Cerebellar nuclear complex (tissue), 1 donor: Measurements from ENCODE around the gene DENND1A.
"Not testable (repeated sequence)": the region's sequence is repeated elsewhere in the genome, so short reads cannot be mapped to it uniquely, and the experiment has no call there.

Source experiments
- DNase-seq, 2 experiments: peaks; one replicate each; lab custom pipeline; 2025; lab: John Stamatoyannopoulos, UW

Gene DENND1A

DNA sequence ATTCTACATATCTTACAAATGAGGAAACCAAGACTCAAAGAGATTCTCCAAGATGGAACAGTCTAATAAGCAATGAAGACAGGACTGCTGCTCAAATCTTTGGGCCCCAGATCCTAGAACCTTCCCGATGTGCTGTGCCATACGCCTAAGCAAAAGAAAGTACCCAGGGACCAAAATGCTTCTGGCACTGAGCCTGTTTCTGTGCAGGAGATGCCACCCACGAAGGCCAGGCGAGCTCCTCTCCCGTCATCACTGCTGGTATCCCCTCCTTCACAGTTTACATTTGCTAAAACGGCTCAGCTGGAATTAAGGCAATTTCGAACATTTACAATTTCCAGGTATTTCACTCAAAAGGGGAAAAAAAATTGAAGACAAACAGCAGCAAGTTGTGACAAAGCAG is 277.5 kb downstream of the DENND1A start:
- no peak for DNase-seq

DNA sequence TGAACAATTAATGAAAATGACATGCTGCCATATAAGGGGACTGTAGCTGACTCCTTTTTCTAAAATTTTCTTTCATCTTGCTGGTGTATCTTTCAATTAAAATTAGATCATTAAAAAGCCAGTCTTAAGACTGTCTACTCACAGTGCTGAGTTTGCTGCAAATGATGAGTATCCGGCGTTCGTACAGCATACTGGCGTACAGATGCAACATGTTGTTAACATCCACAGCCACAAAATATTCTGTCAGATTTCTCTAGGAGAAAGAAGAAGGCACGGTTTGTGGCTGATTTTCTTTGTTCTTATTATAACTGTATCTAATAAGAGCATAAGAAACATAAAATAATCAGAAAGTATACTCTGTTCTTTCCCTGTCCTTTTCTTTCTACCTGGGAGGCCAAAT is 278.1 kb downstream of the DENND1A start:
- no peak for DNase-seq

- DNase-seq: no peak
Measured at GRCh38 chr9:123651273-123651672, 278.7 kb downstream of the DENND1A start.

DNA sequence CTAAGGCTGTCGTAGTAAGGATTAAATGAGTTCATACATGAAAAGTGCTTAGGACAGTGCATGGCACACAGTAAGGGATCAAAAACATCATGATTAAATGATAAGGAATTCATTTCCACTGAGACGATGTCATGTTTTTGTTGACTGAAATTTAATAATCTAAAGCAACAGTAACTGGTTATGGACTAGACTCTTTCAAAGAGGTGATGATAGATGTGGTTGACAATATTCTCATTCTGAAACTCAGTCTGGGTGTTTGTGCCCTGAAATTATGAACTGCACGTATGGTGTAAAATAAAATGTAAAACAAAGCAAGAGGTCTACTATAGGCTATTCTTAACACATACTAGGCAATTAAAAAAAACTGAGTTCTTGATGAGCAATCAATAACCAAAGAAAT is 280.0 kb downstream of the DENND1A start:
- DNase-seq: no peak

DNA sequence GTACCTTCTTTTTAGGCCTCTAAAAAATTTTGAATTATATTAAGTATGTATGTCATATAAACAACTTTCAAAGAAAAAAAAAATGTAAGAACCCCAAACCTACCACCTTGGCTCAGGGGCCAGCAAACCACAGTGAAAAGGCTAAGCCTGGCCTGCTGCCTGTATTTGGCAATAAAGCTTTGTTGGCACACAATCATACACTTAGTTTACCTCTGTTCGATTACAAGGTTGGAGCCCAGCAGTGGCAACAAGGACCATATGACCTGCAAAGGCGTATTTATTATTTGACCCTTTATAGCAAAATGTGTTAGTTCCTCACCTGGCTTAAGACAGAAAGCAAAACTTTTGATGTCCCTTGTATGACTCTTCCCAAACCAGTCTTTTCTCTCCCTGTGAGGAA is 282.8 kb downstream of the DENND1A start:
- DNase-seq: no peak

DNA sequence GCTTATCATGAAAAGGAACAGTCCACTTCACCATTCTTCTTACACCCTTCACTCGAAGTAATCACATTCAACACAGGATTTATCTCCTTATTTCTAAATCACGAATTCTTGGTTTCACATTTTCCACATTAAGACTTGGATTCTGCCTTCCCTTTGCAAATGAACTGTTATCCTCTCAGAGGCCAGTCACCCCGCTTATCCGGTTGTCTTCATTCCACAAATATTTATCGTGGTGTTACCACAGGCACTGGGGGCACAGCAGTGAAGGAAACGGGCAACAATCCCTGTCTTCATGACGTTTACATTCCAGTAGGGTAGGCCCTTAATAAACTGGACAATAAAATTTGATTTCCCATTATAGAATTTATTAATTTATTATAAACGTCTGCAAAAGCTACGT is 284.2 kb downstream of the DENND1A start:
- no peak for DNase-seq

- DNase-seq: no peak
Measured at GRCh38 chr9:123645126-123645525, 284.8 kb downstream of the DENND1A start.

DNA sequence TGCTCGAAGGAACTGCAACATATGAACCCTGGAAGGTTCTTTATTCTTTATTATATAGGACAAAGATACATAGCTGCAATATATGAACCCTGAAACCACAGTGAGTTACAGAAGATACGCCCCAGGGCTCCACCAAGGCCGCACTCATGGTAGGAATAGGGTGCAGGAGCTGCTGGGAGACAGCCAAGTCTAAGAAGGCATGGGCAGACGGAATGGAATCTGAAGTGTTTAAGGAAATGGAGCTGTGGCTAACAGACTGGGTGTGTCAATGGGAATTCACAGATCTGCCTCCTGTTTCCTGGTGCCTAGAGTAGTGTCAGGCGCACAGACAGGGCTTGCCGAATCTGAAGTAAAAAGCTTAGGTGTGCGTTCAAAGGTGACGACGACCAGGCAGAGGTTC is 286.4 kb downstream of the DENND1A start:
- DNase-seq: no peak

DNA sequence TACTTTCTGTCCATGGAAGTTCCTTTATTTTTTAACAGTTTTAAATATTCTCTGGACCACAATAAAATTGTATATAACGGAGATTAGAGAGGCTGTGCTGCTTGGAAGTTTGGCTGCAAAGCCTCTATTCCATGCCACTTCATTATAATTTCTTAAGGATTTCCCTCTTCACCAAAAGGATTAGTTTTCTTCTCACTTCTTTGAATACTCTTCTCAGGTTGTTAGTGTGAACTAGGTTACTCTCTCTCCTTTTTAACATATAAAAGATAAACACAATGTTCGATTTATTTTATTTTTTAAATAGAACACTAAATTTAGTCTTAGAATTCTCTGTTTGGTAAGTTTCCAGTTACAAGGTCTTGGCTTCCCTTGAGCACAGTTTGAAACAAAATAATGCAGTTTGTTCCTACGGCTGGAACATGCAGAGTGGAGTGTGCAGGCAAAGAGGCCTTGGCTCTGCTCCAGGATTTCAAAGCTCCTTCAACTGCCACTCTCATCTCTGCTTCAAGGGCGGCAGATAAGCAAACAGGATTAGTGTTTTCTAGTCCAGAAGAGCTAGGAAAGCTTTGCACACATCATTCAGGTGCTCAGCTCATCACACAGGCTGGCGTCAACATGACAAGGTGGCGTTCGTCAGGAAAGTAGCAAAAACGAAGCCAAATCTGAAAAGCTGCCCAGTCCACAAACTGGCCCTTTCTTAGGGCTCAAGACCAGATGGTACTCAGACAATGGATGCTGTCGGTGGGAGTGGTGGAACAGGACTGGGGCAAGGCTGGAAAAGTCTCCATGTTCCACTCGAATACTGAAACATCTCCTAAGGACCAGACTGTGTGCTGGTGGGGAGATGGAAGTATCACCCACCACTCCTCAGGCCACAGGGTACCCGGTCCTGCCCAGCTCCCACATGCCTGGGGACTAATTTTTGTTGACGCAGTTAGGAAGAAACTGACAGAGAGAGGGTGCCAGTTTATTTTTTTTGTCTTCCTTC is 287.3 kb downstream of the DENND1A start:
- DNase-seq: peak; percentile 21 to 46

- no peak for DNase-seq
Measured at GRCh38 chr9:123640792-123641222, 289.1 kb downstream of the DENND1A start.

DNA sequence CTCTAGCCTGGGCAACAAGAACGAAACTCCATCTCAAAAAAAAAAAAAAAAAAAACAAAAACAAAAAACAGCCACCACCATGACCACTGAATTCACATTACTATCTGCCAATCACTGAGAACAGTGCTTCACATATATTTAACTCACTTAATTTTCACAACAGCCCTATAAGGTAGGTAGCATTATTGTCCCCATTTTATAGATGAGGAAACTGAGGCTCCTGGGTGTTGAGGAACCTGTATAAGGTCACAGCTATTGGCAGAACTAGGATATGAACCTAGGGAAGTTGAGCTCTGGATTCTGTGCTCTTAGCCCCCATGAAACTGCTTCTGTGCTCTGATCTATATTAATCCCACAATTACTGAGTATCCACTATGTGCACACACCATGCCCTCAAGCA is 290.2 kb downstream of the DENND1A start:
- DNase-seq: no peak

DNA sequence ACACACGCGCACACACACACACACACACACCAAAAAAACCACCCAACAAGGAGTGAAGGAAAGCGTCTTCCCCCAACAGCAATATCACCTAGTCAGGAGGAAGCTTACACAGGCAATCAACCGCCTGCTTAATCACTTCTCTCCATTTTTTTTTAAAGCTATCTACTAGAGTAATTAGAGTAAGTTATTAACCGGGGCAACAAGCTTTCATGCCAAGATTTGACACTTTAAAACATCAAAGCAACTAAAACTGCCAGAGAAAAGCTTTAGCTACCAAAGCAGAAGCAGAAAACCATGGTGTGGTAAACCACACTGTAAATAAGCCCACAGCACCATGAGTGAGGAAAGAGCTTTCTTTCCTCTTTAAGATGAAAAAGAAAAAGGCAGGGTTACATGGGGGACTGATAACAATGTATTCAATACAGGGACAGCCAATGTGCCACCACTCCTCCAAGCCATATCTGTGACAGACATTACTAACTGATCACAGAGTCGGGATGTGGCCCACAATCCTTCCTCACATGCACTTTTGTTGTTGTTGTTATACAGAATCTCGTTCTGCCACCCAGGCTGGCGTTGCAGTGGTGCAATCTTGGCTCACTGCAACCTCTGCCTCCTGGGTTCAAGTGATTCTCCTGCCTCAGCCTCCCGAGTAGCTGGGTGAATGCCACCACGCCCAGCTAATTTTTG is 291.8 kb downstream of the DENND1A start:
- DNase-seq: no peak

DNA sequence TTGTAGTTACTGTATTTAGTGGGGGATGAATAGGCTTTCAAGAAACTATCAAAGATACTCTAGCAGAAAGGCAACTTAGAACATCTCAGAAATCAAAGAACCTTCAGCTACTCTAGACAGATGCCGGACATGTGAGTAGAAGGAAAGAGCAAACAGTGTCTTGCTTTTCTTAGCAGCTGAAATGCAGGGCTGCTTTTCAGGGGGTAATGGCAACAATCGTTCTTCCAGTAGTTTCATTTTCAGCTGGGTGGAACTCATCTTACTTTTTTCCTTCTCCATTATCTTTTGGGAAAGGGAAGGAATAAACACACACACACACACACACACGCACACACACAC is 292.4 kb downstream of the DENND1A start:
- DNase-seq: no peak

DNA sequence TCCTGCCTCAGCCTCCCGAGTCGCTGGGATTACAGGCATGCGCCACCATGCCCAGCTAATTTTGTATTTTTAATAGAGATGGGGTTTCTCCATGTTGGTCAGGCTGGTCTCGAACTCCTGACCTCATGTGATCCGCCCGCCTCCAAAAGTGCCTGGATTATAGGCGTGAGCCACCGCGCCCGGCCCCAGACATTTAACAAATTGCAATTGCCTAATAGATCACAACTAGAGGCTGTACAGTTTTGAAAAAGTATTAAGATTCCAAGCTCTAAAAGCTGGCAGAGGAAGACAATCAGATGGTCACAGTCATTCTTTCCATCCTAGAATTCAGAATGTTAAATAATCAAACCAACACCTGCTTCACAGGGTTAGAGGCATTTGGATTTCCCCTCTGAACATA is 293.1 kb downstream of the DENND1A start:
- DNase-seq: not testable (repeated sequence)

GRCh38 chr9:123631862-123632261 is 298.1 kb downstream of the DENND1A start:
- DNase-seq: no peak

DNA sequence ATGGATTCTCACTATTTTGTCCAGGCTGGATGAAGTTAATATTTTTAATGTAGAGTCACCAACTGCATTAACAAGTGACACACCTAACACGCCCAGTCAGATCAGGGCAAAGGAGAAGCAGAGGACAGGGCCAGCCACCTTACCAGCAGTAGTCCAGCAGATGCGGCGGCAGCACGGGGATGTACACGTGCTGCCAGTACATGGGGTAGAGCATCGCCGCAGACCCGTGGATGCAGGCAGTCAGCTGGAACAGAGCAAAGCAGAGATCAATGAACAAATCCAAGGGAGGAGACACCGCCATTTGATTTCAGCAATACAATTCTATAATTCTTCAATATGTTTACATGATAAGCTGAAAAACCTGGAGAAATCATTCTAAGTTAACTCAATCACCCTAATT is 299.7 kb downstream of the DENND1A start:
- DNase-seq: no peak

GRCh38 chr9:123629531-123629930 is 300.4 kb downstream of the DENND1A start:
- DNase-seq: no peak

- no peak for DNase-seq
Measured at GRCh38 chr9:123622711-123623241, 307.1 kb downstream of the DENND1A start.

DNA sequence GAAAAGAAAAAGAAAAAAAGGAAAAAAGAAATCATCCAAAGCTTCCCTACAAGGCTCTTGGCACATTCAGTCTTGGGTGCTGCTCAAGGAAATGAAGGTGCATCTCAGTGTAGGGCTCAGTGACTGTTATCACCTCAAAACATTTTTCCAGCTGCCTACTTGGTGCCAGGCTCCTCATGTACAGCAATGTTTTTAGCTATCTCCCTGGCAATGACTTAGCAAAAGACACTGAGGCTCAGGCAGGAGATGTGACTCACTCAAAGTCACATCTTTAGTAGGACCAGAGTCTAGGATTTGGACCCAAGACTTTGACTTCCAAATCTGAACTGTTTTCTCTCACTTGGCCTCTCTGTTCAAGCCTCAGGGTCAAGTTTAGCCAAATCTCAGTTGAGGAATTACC is 309.7 kb downstream of the DENND1A start:
- no peak for DNase-seq

DNA sequence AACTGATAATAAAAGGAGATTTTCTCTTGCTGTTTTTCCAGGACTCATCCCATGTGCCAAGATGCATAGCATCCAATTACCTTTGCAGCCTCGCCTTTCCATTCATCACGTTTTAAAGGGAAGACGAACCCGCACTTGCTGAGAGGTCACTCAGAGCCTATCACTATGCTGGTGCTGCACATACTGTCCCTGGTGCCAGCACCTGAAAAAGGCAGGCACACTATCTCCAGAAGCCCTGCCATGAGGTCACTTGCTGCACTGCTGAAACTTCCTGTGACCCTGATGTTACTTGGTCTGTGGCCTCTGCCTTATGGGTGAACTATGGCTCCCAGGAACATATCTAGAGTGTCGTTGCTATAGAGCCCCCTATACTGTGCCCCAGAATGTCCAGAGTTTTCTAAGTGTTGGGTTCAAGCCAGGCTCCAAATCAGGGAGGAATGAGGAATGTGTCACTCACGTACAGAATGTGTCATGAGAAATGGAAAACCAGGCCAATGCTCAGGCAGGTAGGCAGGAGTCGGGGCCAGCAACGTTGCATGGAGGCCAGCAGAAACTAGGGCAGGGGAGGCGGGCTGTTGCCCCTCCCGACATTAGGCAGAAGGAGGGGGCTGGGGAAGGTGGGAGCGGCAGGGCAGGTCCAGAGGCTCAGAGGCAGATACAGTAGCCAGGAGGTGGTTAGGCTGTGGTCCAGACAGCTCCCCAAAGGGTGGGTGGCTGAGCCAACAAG is 311.8 kb downstream of the DENND1A start:
- DNase-seq: no peak

- no peak for DNase-seq
Measured at GRCh38 chr9:123617286-123617685, 312.6 kb downstream of the DENND1A start.

- no peak for DNase-seq
Measured at GRCh38 chr9:123616707-123617106, 313.2 kb downstream of the DENND1A start.
